Brain microvascular endothelial cell (primary cell): ENCODE results near the gene NFU1.
A peak's percentile ranks its signal among the peaks of the same experiment; 100 is the strongest.

Source experiments
- DNase-seq: peaks from one replicate; pipeline ENCODE4 v3.0.0-alpha.2; 2020
- H3K27ac ChIP-seq: fragments of 250-450 bp; sonication (Bioruptor Pico); 2 replicates; pipeline ENCODE4 v1.5.1; 2020; ENCODE audit warnings: mild to moderate bottlenecking, moderate library complexity
- H3K27me3 ChIP-seq: fragments of 250-450 bp; sonication (Bioruptor Pico); replicated peaks from 2 replicates; pipeline ENCODE4 v1.5.1; 2020; ENCODE audit warnings: mild to moderate bottlenecking
- H3K36me3 ChIP-seq: fragments of 250-450 bp; sonication (Bioruptor Pico); replicated peaks from 2 replicates; pipeline ENCODE4 v1.5.1; 2020; ENCODE audit warnings: mild to moderate bottlenecking
- H3K4me3 ChIP-seq: 2 replicates; pipeline ENCODE4 v1.5.1; 2011; ENCODE audit warnings: low read depth, mild to moderate bottlenecking, control low read depth, low read length, moderate library complexity
- CTCF ChIP-seq: IDR thresholded peaks from 2 replicates; pipeline ENCODE4 v1.5.1; 2011; ENCODE audit warnings: low read depth, mild to moderate bottlenecking, moderate library complexity, low read length, control low read depth, inconsistent platforms; ENCODE audit errors: missing control alignments
- in situ Hi-C: cut with HindIII; loops from 2 replicates; pipeline ENCODE4 v1.10.0; 2017; ENCODE audit warnings: low sequenced_read_pairs, low pct_ligation_motif_present

Gene NFU1

GRCh38 chr2:69381337-69381737 is 55.9 kb downstream of the NFU1 start:
- TF ChIP-seq CTCF, result no peak
- DNase-seq, result peak; percentile 29
- in situ Hi-C loops, result no loop called here
- peak overlapping the region; percentile 39 for H3K27ac ChIP-seq
- H3K36me3 ChIP-seq, result peaks cover 8% of the 10 kb centered on the region
- H3K27me3 ChIP-seq, result no peaks in the 10 kb centered on the region
- no peak overlapping the region for H3K4me3 ChIP-seq

DNA sequence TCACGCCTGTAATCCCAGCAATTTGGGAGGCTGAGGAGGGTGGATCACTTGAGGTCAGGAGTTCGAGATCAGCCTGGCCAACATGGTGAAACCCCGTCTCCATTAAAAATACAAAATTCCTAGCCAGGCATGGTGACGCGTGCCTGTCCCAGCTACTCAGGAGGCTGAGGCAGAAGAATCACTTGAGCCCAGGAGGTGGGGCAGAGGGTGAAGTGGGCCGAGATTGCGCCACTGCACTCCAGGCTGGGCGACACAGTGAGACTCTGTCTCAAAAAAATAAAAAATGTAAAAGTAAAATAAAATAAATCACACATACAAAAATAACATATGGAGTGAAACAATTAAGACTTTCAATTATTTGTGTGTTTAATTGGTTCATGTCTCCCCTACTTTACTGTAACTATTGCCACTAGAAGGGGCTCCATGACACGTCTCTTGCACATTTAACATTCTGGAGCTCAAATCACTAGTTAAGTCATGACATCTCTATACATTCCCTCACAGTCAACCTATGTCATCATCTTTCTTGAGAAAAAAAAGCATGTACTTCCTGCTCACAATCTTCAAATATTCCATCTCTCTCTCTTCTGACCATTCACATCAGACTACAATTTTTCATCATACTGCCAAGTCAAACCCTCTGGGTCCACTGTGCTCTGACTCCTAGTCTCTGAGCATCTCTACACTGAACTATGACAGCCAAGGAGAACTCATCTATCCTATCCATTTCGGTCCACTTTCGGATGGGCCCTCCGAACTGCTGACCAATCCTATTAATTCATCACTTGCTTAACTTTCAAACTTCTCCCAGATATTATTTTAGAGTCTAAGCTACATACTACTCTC is 56.9 kb downstream of the NFU1 start:
- TF ChIP-seq CTCF, result no peak
- in situ Hi-C loops, result no loop called here
- Histone ChIP-seq H3K4me3 (no peak overlapping the region), H3K27ac (no peak overlapping the region), H3K36me3 (peaks cover 12% of the 10 kb centered on the region), H3K27me3 (no peaks in the 10 kb centered on the region)
- DNase-seq, result no peak

DNA sequence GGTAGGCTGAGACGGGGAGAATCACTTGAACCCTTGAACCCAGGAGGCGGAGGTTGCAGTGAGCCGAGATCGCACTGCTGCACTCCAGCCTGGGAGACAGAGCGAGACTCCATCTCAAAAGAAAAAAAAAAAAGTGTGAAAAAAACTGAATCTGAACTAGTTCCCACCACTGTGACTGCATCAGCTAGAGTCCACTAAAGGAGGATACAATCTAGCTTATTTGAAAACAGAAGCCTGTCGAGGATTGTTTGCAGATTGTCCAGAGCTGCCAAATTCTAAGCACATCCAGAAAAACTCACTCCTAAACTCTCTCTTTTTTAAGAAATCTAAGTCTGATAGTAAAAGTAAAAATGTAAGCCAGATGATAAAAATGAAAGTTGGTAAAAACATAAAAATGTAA is 60.8 kb downstream of the NFU1 start:
- no peak overlapping the region for H3K27ac ChIP-seq
- in situ Hi-C loops, result no loop called here
- peaks cover 19% of the 10 kb centered on the region for H3K36me3 ChIP-seq
- DNase-seq, result no peak
- no peak overlapping the region for H3K4me3 ChIP-seq
- no peaks in the 10 kb centered on the region for H3K27me3 ChIP-seq
- TF ChIP-seq CTCF, result no peak

GRCh38 chr2:69375494-69376353 is 61.5 kb downstream of the NFU1 start:
- TF ChIP-seq CTCF, result peak; percentile 69
- in situ Hi-C loops, result no loop called here

DNA sequence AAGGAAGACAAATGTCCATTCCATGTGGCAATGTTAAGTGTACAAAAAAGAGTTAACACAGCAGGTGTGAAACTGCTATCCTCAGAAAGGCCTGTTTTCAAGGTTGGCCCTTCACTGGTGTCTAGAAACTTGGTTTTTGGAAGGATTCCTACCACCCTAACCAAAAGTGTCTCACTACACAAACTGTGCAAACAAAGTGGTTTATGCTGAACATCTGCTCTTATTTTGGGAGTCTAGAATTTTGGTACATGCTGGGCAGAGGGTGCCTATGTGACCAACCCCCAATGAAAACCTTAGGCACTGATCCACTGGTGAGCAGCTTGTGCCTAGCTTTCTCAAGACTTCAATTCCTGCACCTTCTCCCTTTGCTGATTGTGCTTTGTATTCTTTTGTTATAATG is 64.5 kb downstream of the NFU1 start:
- in situ Hi-C loops, result no loop called here
- peaks cover 49% of the 10 kb centered on the region for H3K36me3 ChIP-seq
- H3K27ac ChIP-seq, result no peak overlapping the region
- no peak overlapping the region for H3K4me3 ChIP-seq
- H3K27me3 ChIP-seq, result no peaks in the 10 kb centered on the region
- DNase-seq, result no peak
- TF ChIP-seq CTCF, result no peak

More at GRCh38 chr2:69375494-69376353, 61.5 kb downstream of the NFU1 start:
- Histone ChIP-seq H3K27ac (no peak overlapping the region), H3K36me3 (peaks cover 20% of the 10 kb centered on the region), H3K27me3 (no peaks in the 10 kb centered on the region), H3K4me3 (no peak overlapping the region)
- DNase-seq, result no peak
